KMS-11 (cell line): ENCODE results near the gene METTL24.
"Not testable (repeated sequence)": the region's sequence is repeated elsewhere in the genome, so short reads cannot be mapped to it uniquely, and the experiment has no call there.

Experiments used
- H2AFZ ChIP-seq: fragments of 200-600 bp; sonication (generic); 2 replicates; pipeline ENCODE4 v1.6.1; 2016; ENCODE audit warnings: antibody characterized with exemption, mixed run types, low read depth
- H3K27ac ChIP-seq: fragments of 200-600 bp; sonication (generic); 2 replicates; pipeline ENCODE4 v1.6.1; 2016; ENCODE audit warnings: mild to moderate bottlenecking, mixed run types
- H3K27me3 ChIP-seq: fragments of 200-600 bp; sonication (generic); 2 replicates; pipeline ENCODE4 v1.6.1; 2017; ENCODE audit warnings: mild to moderate bottlenecking, low read depth, mixed run types, moderate library complexity; ENCODE audit not compliant: insufficient read depth
- H3K36me3 ChIP-seq: fragments of 200-600 bp; sonication (generic); 2 replicates; pipeline ENCODE4 v1.6.1; 2017; ENCODE audit warnings: mild to moderate bottlenecking, mixed run types; ENCODE audit not compliant: insufficient read depth
- H3K4me1 ChIP-seq: fragments of 200-600 bp; sonication (generic); 2 replicates; pipeline ENCODE4 v1.6.1; 2016; ENCODE audit warnings: mild to moderate bottlenecking, low read depth, mixed run types; ENCODE audit not compliant: poor library complexity, severe bottlenecking
- H3K4me2 ChIP-seq: fragments of 200-600 bp; sonication (generic); 2 replicates; pipeline ENCODE4 v1.7.0; 2016; ENCODE audit warnings: mild to moderate bottlenecking, mixed run types
- H3K4me3 ChIP-seq: fragments of 200-600 bp; sonication (generic); IDR thresholded peaks from 2 replicates; pipeline ENCODE4 v1.6.1; 2017; ENCODE audit warnings: low read depth, low read length, mixed read lengths; ENCODE audit not compliant: insufficient read depth
- H3K79me2 ChIP-seq: fragments of 200-600 bp; sonication (generic); 2 replicates; pipeline ENCODE4 v1.6.1; 2016; ENCODE audit warnings: low read depth, mixed run types; ENCODE audit not compliant: insufficient read depth
- H3K9ac ChIP-seq: fragments of 200-600 bp; sonication (generic); 2 replicates; pipeline ENCODE4 v1.6.1; 2016; ENCODE audit warnings: mild to moderate bottlenecking, mixed run types
- H4K20me1 ChIP-seq: fragments of 200-600 bp; sonication (generic); 2 replicates; pipeline ENCODE4 v1.6.1; 2016; ENCODE audit warnings: mild to moderate bottlenecking, mixed run types; ENCODE audit not compliant: insufficient read depth
- CTCF ChIP-seq: fragments of 200-600 bp; sonication (generic); conservative IDR thresholded peaks from 2 replicates; pipeline ENCODE4 v1.6.1; 2017; ENCODE audit warnings: low read depth, mild to moderate bottlenecking, antibody characterized with exemption, low read length, moderate library complexity, mixed read lengths

The METTL24 gene

GRCh38 chr6:110353457-110354001 is 4.6 kb downstream of the METTL24 start:
- Histone ChIP-seq H3K27ac (no peak overlapping the region), H4K20me1 (no peaks in the 10 kb centered on the region), H3K27me3 (no peaks in the 10 kb centered on the region), H2AFZ (no peak overlapping the region), H3K36me3 (no peaks in the 10 kb centered on the region), H3K4me2 (no peak overlapping the region), H3K4me1 (no peaks in the 10 kb centered on the region), H3K9ac (no peak overlapping the region), H3K79me2 (no peaks in the 10 kb centered on the region), H3K4me3 (no peak overlapping the region)
- no peak for TF ChIP-seq CTCF

- no peaks in the 10 kb centered on the region for H3K79me2 ChIP-seq
- H2AFZ ChIP-seq, result no peak overlapping the region
- no peak overlapping the region for H3K27ac ChIP-seq
- H3K4me1 ChIP-seq, result no peaks in the 10 kb centered on the region
- H3K4me3 ChIP-seq, result no peak overlapping the region
- TF ChIP-seq CTCF, result no peak
- no peak overlapping the region for H3K4me2 ChIP-seq
- H3K36me3 ChIP-seq, result no peaks in the 10 kb centered on the region
- H3K27me3 ChIP-seq, result no peaks in the 10 kb centered on the region
- H4K20me1 ChIP-seq, result no peaks in the 10 kb centered on the region
- no peak overlapping the region for H3K9ac ChIP-seq
Measured at GRCh38 chr6:110352563-110353262, 5.4 kb downstream of the METTL24 start.

- Histone ChIP-seq H2AFZ (no peak overlapping the region), H3K27ac (no peak overlapping the region)
Measured at GRCh38 chr6:110351986-110352385, 6.2 kb downstream of the METTL24 start.

DNA sequence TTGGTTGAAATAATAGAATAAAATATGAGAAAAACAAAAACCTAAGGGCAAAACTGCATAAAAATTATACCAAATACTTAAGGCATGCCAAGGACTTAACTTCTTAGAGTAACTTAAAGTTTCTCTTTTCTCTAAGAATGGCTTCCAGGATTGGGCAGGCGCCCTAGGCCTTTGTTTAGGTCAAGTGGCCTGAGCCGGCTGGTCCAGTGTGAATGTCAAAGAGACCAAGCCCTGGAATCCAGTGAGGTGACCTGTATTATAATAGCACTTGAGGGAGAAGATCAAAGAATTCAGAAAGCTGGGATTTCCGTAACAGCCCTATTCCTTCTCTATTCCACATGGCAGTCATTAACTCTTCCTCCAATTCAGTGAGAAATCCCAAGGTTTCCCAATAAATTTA is 6.6 kb downstream of the METTL24 start:
- H3K9ac ChIP-seq, result no peak overlapping the region
- no peaks in the 10 kb centered on the region for H3K27me3 ChIP-seq
- no peak overlapping the region for H3K4me2 ChIP-seq
- H4K20me1 ChIP-seq, result no peaks in the 10 kb centered on the region
- H3K4me3 ChIP-seq, result no peak overlapping the region
- no peak for TF ChIP-seq CTCF
- no peaks in the 10 kb centered on the region for H3K36me3 ChIP-seq
- H3K27ac ChIP-seq, result no peak overlapping the region
- H2AFZ ChIP-seq, result no peak overlapping the region
- no peaks in the 10 kb centered on the region for H3K4me1 ChIP-seq
- no peaks in the 10 kb centered on the region for H3K79me2 ChIP-seq

More at GRCh38 chr6:110351986-110352385, 6.2 kb downstream of the METTL24 start:
- TF ChIP-seq CTCF, result no peak
- H4K20me1 ChIP-seq, result no peaks in the 10 kb centered on the region
- no peak overlapping the region for H3K9ac ChIP-seq
- no peaks in the 10 kb centered on the region for H3K4me1 ChIP-seq
- H3K36me3 ChIP-seq, result no peaks in the 10 kb centered on the region
- H3K4me2 ChIP-seq, result no peak overlapping the region
- no peak overlapping the region for H3K4me3 ChIP-seq
- H3K27me3 ChIP-seq, result no peaks in the 10 kb centered on the region
- no peaks in the 10 kb centered on the region for H3K79me2 ChIP-seq

DNA sequence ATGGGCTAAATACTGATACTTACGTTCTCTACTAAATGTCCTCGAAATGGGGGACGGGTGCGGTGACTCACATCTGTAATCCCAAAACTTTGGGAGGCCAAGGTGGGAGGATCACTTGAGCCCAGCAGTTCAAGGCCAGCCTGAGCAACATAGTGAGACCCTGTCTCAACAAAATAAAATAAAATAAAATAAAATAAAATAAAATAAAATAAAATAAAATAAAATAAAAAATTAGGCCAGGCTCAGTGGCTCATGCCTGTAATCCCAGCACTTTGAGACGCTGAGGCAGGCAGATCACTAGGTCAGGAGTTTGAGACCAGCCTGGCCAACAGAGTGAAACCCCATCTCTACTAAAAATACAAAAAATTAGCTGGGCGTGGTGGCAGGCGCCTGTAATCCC is 7.6 kb downstream of the METTL24 start:
- not testable (repeated sequence) for H2AFZ ChIP-seq, H3K9ac ChIP-seq, H3K4me1 ChIP-seq, H3K4me2 ChIP-seq, H3K27ac ChIP-seq, H4K20me1 ChIP-seq, H3K79me2 ChIP-seq, H3K27me3 ChIP-seq, H3K4me3 ChIP-seq, H3K36me3 ChIP-seq
